HUES48 (cell line): ENCODE data around the gene PAH.

Experiments used
- H3K27ac ChIP-seq: one replicate; pipeline ENCODE4 v1.7.0; 2013; ENCODE audit warnings: low read depth, low read length, inconsistent platforms
- H3K27me3 ChIP-seq: 2 replicates; pipeline ENCODE4 v1.6.1; 2013; ENCODE audit warnings: mild to moderate bottlenecking, low read length; ENCODE audit not compliant: control insufficient read depth, insufficient read depth
- H3K36me3 ChIP-seq: 2 replicates; pipeline ENCODE4 v1.6.1; 2013; ENCODE audit warnings: low read length; ENCODE audit not compliant: control insufficient read depth, insufficient read depth
- H3K4me1 ChIP-seq: 2 replicates; pipeline ENCODE4 v1.6.1; 2013; ENCODE audit warnings: mild to moderate bottlenecking, low read length; ENCODE audit not compliant: control insufficient read depth, insufficient read depth
- H3K4me3 ChIP-seq: 2 replicates; pipeline ENCODE4 v1.5.1; 2013; ENCODE audit warnings: mild to moderate bottlenecking, low read depth, low read length
- H3K9ac ChIP-seq: 2 replicates; pipeline ENCODE4 v1.6.1; 2013; ENCODE audit warnings: mild to moderate bottlenecking, low read depth, low read length, moderate library complexity
- H3K9me3 ChIP-seq: 2 replicates; pipeline ENCODE4 v1.6.1; 2013; ENCODE audit warnings: low read length; ENCODE audit not compliant: control insufficient read depth, insufficient read depth

Gene PAH

GRCh38 chr12:102913453-102914226 is 3.4 kb downstream of the PAH start:
- Histone ChIP-seq H3K9me3 (no peaks in the 10 kb centered on the region), H3K4me1 (peaks cover 22% of the 10 kb centered on the region), H3K36me3 (no peaks in the 10 kb centered on the region), H3K4me3 (no peak overlapping the region), H3K27ac (no peak overlapping the region), H3K27me3 (no peaks in the 10 kb centered on the region; the same call in 1 of the 2 replicates), H3K9ac (no peak overlapping the region)

GRCh38 chr12:102912258-102912657 is 4.8 kb downstream of the PAH start:
- no peaks in the 10 kb centered on the region for H3K36me3 ChIP-seq
- H3K4me1 ChIP-seq, result peaks cover 11% of the 10 kb centered on the region
- no peaks in the 10 kb centered on the region; the same call in 1 of the 2 replicates for H3K27me3 ChIP-seq
- no peaks in the 10 kb centered on the region for H3K9me3 ChIP-seq
- H3K4me3 ChIP-seq, result no peak overlapping the region
- H3K9ac ChIP-seq, result no peak overlapping the region
- no peak overlapping the region for H3K27ac ChIP-seq

GRCh38 chr12:102911320-102911719 is 5.7 kb downstream of the PAH start:
- Histone ChIP-seq H3K4me1 (peaks cover 3% of the 10 kb centered on the region; the same call in 1 of the 2 replicates), H3K9ac (no peak overlapping the region), H3K9me3 (no peaks in the 10 kb centered on the region), H3K27ac (no peak overlapping the region), H3K36me3 (no peaks in the 10 kb centered on the region), H3K4me3 (no peak overlapping the region), H3K27me3 (no peaks in the 10 kb centered on the region; the same call in 1 of the 2 replicates)

GRCh38 chr12:102910792-102911191 is 6.3 kb downstream of the PAH start:
- Histone ChIP-seq H3K4me1 (no peaks in the 10 kb centered on the region; the same call in 1 of the 2 replicates), H3K27ac (no peak overlapping the region), H3K36me3 (no peaks in the 10 kb centered on the region), H3K27me3 (no peaks in the 10 kb centered on the region), H3K4me3 (no peak overlapping the region), H3K9ac (no peak overlapping the region), H3K9me3 (no peaks in the 10 kb centered on the region)

GRCh38 chr12:102910137-102910536 is 6.9 kb downstream of the PAH start:
- Histone ChIP-seq H3K27ac (no peak overlapping the region), H3K9me3 (no peaks in the 10 kb centered on the region), H3K9ac (no peak overlapping the region), H3K4me1 (no peaks in the 10 kb centered on the region; the same call in 1 of the 2 replicates), H3K27me3 (no peaks in the 10 kb centered on the region), H3K36me3 (no peaks in the 10 kb centered on the region), H3K4me3 (no peak overlapping the region)

- Histone ChIP-seq H3K9me3 (no peaks in the 10 kb centered on the region), H3K27ac (no peak overlapping the region), H3K4me3 (no peak overlapping the region)
Measured at GRCh38 chr12:102907918-102908317, 9.1 kb downstream of the PAH start.

GRCh38 chr12:102905229-102905628 is 11.8 kb downstream of the PAH start:
- H3K9me3 ChIP-seq, result no peaks in the 10 kb centered on the region
- H3K4me3 ChIP-seq, result no peak overlapping the region
- no peaks in the 10 kb centered on the region for H3K27me3 ChIP-seq
- no peak overlapping the region for H3K27ac ChIP-seq
- H3K36me3 ChIP-seq, result no peaks in the 10 kb centered on the region
- H3K4me1 ChIP-seq, result no peaks in the 10 kb centered on the region
- H3K9ac ChIP-seq, result no peak overlapping the region

More at GRCh38 chr12:102907918-102908317, 9.1 kb downstream of the PAH start:
- Histone ChIP-seq H3K4me1 (no peaks in the 10 kb centered on the region), H3K9ac (no peak overlapping the region), H3K36me3 (no peaks in the 10 kb centered on the region), H3K27me3 (no peaks in the 10 kb centered on the region)

- Histone ChIP-seq H3K4me1 (no peaks in the 10 kb centered on the region), H3K9me3 (no peaks in the 10 kb centered on the region), H3K27me3 (no peaks in the 10 kb centered on the region), H3K9ac (no peak overlapping the region), H3K27ac (no peak overlapping the region), H3K4me3 (no peak overlapping the region), H3K36me3 (no peaks in the 10 kb centered on the region)
Measured at GRCh38 chr12:102903337-102904007, 13.6 kb downstream of the PAH start.

GRCh38 chr12:102902093-102902492 is 15.0 kb downstream of the PAH start:
- Histone ChIP-seq H3K4me1 (no peaks in the 10 kb centered on the region), H3K36me3 (no peaks in the 10 kb centered on the region), H3K27ac (no peak overlapping the region), H3K9me3 (no peaks in the 10 kb centered on the region), H3K27me3 (no peaks in the 10 kb centered on the region), H3K9ac (no peak overlapping the region), H3K4me3 (no peak overlapping the region)

GRCh38 chr12:102900389-102900788 is 16.7 kb downstream of the PAH start:
- Histone ChIP-seq H3K36me3 (no peaks in the 10 kb centered on the region), H3K27ac (no peak overlapping the region), H3K9ac (no peak overlapping the region), H3K9me3 (no peaks in the 10 kb centered on the region), H3K27me3 (no peaks in the 10 kb centered on the region), H3K4me1 (no peaks in the 10 kb centered on the region), H3K4me3 (no peak overlapping the region)

GRCh38 chr12:102896067-102896466 is 21.0 kb downstream of the PAH start:
- Histone ChIP-seq H3K4me1 (no peaks in the 10 kb centered on the region), H3K27me3 (no peaks in the 10 kb centered on the region), H3K9ac (no peak overlapping the region), H3K36me3 (no peaks in the 10 kb centered on the region), H3K27ac (no peak overlapping the region), H3K4me3 (no peak overlapping the region), H3K9me3 (no peaks in the 10 kb centered on the region)
